WERI-Rb-1 (cell line): ENCODE results near the gene PAXX.
A peak's percentile ranks its signal among the peaks of the same experiment; 100 is the strongest.

Source experiments
- DNase-seq: peaks from one replicate; pipeline ENCODE4 v3.0.0-alpha.2; 2020
- H3K27ac ChIP-seq: fragments of 250-450 bp; sonication (Bioruptor Pico); 2 replicates; pipeline ENCODE4 v1.5.1; 2020; ENCODE audit warnings: mild to moderate bottlenecking, moderate library complexity
- H3K27me3 ChIP-seq: fragments of 250-450 bp; sonication (Bioruptor Pico); 2 replicates; pipeline ENCODE4 v1.5.1; 2021; ENCODE audit warnings: mild to moderate bottlenecking, low read depth, moderate library complexity; ENCODE audit not compliant: insufficient read depth, severe bottlenecking
- H3K36me3 ChIP-seq: fragments of 250-450 bp; sonication (Bioruptor Pico); 2 replicates; pipeline ENCODE4 v1.5.1; 2020; ENCODE audit warnings: mild to moderate bottlenecking, moderate library complexity
- H3K4me3 ChIP-seq: 2 replicates; pipeline ENCODE4 v1.5.1; 2011; ENCODE audit warnings: low read depth, mild to moderate bottlenecking, control low read depth, low read length
- H3K9me3 ChIP-seq: fragments of 250-450 bp; sonication (Bioruptor Pico); 2 replicates; pipeline ENCODE4 v1.5.1; 2021; ENCODE audit warnings: mild to moderate bottlenecking, moderate library complexity; ENCODE audit not compliant: severe bottlenecking
- CTCF ChIP-seq: IDR thresholded peaks from 2 replicates; pipeline ENCODE4 v1.5.1; 2011; ENCODE audit warnings: low read depth, mild to moderate bottlenecking, control low read depth, inconsistent platforms, low read length

The PAXX gene

GRCh38 chr9:136985853-136986252 lies 6.4 kb upstream of the PAXX start:
- DNase-seq, result no peak
- Histone ChIP-seq H3K27me3 (no peaks in the 10 kb centered on the region), H3K4me3 (no peak overlapping the region), H3K36me3 (no peaks in the 10 kb centered on the region), H3K27ac (no peak overlapping the region), H3K9me3 (peaks cover 4% of the 10 kb centered on the region)
- no peak for TF ChIP-seq CTCF

- TF ChIP-seq CTCF, result no peak
- H3K4me3 ChIP-seq, result no peak overlapping the region
- peaks cover 8% of the 10 kb centered on the region for H3K36me3 ChIP-seq
- H3K27ac ChIP-seq, result no peak overlapping the region
- no peak for DNase-seq
- H3K27me3 ChIP-seq, result no peaks in the 10 kb centered on the region
- H3K9me3 ChIP-seq, result peaks cover 4% of the 10 kb centered on the region
These were observed 3.4 kb upstream of the PAXX start for GRCh38 chr9:136988872-136989271.

GRCh38 chr9:136990242-136990911 lies 1.8 kb upstream of the PAXX start:
- peaks cover 4% of the 10 kb centered on the region for H3K9me3 ChIP-seq
- DNase-seq, result no peak

GRCh38 chr9:136992819-136993369 lies 672 bp downstream of the PAXX start:
- H3K27ac ChIP-seq, result peak overlapping the region; percentile 90
- TF ChIP-seq CTCF, result no peak
- no peak for DNase-seq
- H3K9me3 ChIP-seq, result peaks cover 4% of the 10 kb centered on the region
- H3K4me3 ChIP-seq, result peak overlapping the region; percentile 67
- H3K36me3 ChIP-seq, result peaks cover 20% of the 10 kb centered on the region
- no peaks in the 10 kb centered on the region for H3K27me3 ChIP-seq

More at GRCh38 chr9:136990242-136990911, 1.8 kb upstream of the PAXX start:
- H3K4me3 ChIP-seq, result no peak overlapping the region
- H3K36me3 ChIP-seq, result peaks cover 20% of the 10 kb centered on the region
- TF ChIP-seq CTCF, result no peak
- no peak overlapping the region for H3K27ac ChIP-seq
- H3K27me3 ChIP-seq, result no peaks in the 10 kb centered on the region

GRCh38 chr9:136994180-136994887 lies 2.1 kb downstream of the PAXX start:
- no peak for TF ChIP-seq CTCF
- Histone ChIP-seq H3K36me3 (peaks cover 20% of the 10 kb centered on the region), H3K27me3 (no peaks in the 10 kb centered on the region), H3K9me3 (peaks cover 4% of the 10 kb centered on the region), H3K4me3 (no peak overlapping the region), H3K27ac (no peak overlapping the region)
- DNase-seq, result no peak
